Activated T-helper 1 cell treated with anti-CD3 and anti-CD28 coated beads, Interleukin-12 subunit alpha, Interleukin-12 subunit beta, Interleukin-2, Interleukin-4 antibody, amounts not matched to agents 30 ng/mL and 10 ng/mL and 1 ng/mL, durations not matched to agents 14 hours and 24 hours and 36 hours (primary cell): ENCODE results near the gene ROR1. TPM values are rescaled to one million over a fixed set of nuclear protein-coding genes. Genes with fewer than 3 reads are reported as not detected.

ENCODE experiments used
- DNase-seq: peaks from one replicate; pipeline ENCODE4 v3.0.0; 2021; ENCODE audit warnings: low spot score
- H3K27ac Mint-ChIP-seq: one replicate; pipeline ENCODE4 v1.8.0; 2021; ENCODE audit warnings: mild to moderate bottlenecking, mixed read lengths
- H3K27me3 Mint-ChIP-seq: one replicate; pipeline ENCODE4 v1.8.0; 2022; ENCODE audit warnings: mild to moderate bottlenecking, moderate library complexity, mixed read lengths; ENCODE audit not compliant: insufficient read depth
- H3K36me3 Mint-ChIP-seq: one replicate; pipeline ENCODE4 v1.8.0; 2021; ENCODE audit warnings: low read depth, mixed read lengths
- H3K4me1 Mint-ChIP-seq: one replicate; pipeline ENCODE4 v1.8.0; 2021; ENCODE audit warnings: low read depth, mixed read lengths
- H3K4me3 Mint-ChIP-seq: one replicate; pipeline ENCODE4 v1.8.0; 2021; ENCODE audit warnings: mild to moderate bottlenecking, moderate library complexity, mixed read lengths
- H3K9me3 Mint-ChIP-seq: one replicate; pipeline ENCODE4 v1.8.0; 2021; ENCODE audit warnings: mixed read lengths
- intact Hi-C: fragments of 100-400 bp; cut with micrococcal nuclease; formaldehyde crosslinking; loops from one replicate; pipeline ENCODE4 v1.15.1; 2024
- total RNA-seq: library from RNA; stranded (reverse); gene quantifications from 2 replicates; pipeline ENCODE4 v1.2.3, GENCODE V29; 2022

Gene ROR1
- total RNA-seq, 1 donor from 2014 or later = not detected

- intact Hi-C loops = no loop called here
- H3K9me3 Mint-ChIP-seq = no peaks in the 10 kb centered on the region
- H3K4me3 Mint-ChIP-seq = no peak overlapping the region
- H3K27me3 Mint-ChIP-seq = peaks cover 15% of the 10 kb centered on the region
- no peaks in the 10 kb centered on the region for H3K36me3 Mint-ChIP-seq
- no peak overlapping the region for H3K27ac Mint-ChIP-seq
- DNase-seq = no peak
- no peaks in the 10 kb centered on the region for H3K4me1 Mint-ChIP-seq
These were observed 195.0 kb downstream of the ROR1 start for GRCh38 chr1:63968663-63969440.

- intact Hi-C loops = no loop called here
- Mint-ChIP-seq H3K27me3 (peaks cover 14% of the 10 kb centered on the region), H3K9me3 (no peaks in the 10 kb centered on the region), H3K4me1 (no peaks in the 10 kb centered on the region), H3K4me3 (no peak overlapping the region), H3K27ac (no peak overlapping the region), H3K36me3 (no peaks in the 10 kb centered on the region)
- no peak for DNase-seq
These were observed 195.7 kb downstream of the ROR1 start for GRCh38 chr1:63969441-63969901.

GRCh38 chr1:63971557-63971956 lies 197.7 kb downstream of the ROR1 start:
- no peaks in the 10 kb centered on the region for H3K4me1 Mint-ChIP-seq
- no peak for DNase-seq
- H3K4me3 Mint-ChIP-seq = no peak overlapping the region
- H3K9me3 Mint-ChIP-seq = no peaks in the 10 kb centered on the region
- H3K27me3 Mint-ChIP-seq = peaks cover 5% of the 10 kb centered on the region
- no peaks in the 10 kb centered on the region for H3K36me3 Mint-ChIP-seq
- no peak overlapping the region for H3K27ac Mint-ChIP-seq
- intact Hi-C loops = no loop called here

- Mint-ChIP-seq H3K36me3 (no peaks in the 10 kb centered on the region), H3K27ac (no peak overlapping the region), H3K4me3 (no peak overlapping the region), H3K27me3 (peaks cover 3% of the 10 kb centered on the region), H3K9me3 (no peaks in the 10 kb centered on the region), H3K4me1 (no peaks in the 10 kb centered on the region)
- no peak for DNase-seq
- intact Hi-C loops = no loop called here
These were observed 199.2 kb downstream of the ROR1 start for GRCh38 chr1:63973005-63973419.

- peaks cover 3% of the 10 kb centered on the region for H3K27me3 Mint-ChIP-seq
- no peak overlapping the region for H3K27ac Mint-ChIP-seq
- H3K4me3 Mint-ChIP-seq = no peak overlapping the region
- no peaks in the 10 kb centered on the region for H3K36me3 Mint-ChIP-seq
- H3K9me3 Mint-ChIP-seq = no peaks in the 10 kb centered on the region
- DNase-seq = no peak
- no peaks in the 10 kb centered on the region for H3K4me1 Mint-ChIP-seq
- intact Hi-C loops = no loop called here
These were observed 201.1 kb downstream of the ROR1 start for GRCh38 chr1:63974966-63975365.

- H3K36me3 Mint-ChIP-seq = no peaks in the 10 kb centered on the region
- no peaks in the 10 kb centered on the region for H3K9me3 Mint-ChIP-seq
- no peak overlapping the region for H3K27ac Mint-ChIP-seq
- no peak overlapping the region for H3K4me3 Mint-ChIP-seq
- DNase-seq = no peak
- no peaks in the 10 kb centered on the region for H3K4me1 Mint-ChIP-seq
- intact Hi-C loops = no loop called here
- H3K27me3 Mint-ChIP-seq = peaks cover 3% of the 10 kb centered on the region
These were observed 201.7 kb downstream of the ROR1 start for GRCh38 chr1:63975481-63975880.

- no peaks in the 10 kb centered on the region for H3K36me3 Mint-ChIP-seq
- intact Hi-C loops = no loop called here
- no peaks in the 10 kb centered on the region for H3K4me1 Mint-ChIP-seq
- no peaks in the 10 kb centered on the region for H3K9me3 Mint-ChIP-seq
- no peak overlapping the region for H3K27ac Mint-ChIP-seq
- no peak overlapping the region for H3K4me3 Mint-ChIP-seq
- H3K27me3 Mint-ChIP-seq = peaks cover 3% of the 10 kb centered on the region
- no peak for DNase-seq
These were observed 202.2 kb downstream of the ROR1 start for GRCh38 chr1:63976006-63976405.

GRCh38 chr1:63977466-63977865 lies 203.6 kb downstream of the ROR1 start:
- Mint-ChIP-seq H3K27ac (no peak overlapping the region), H3K36me3 (no peaks in the 10 kb centered on the region), H3K4me1 (no peaks in the 10 kb centered on the region), H3K9me3 (no peaks in the 10 kb centered on the region), H3K4me3 (no peak overlapping the region), H3K27me3 (peaks cover 3% of the 10 kb centered on the region)
- DNase-seq = no peak
- intact Hi-C loops = no loop called here

GRCh38 chr1:63980740-63981407 lies 207.1 kb downstream of the ROR1 start:
- H3K27ac Mint-ChIP-seq = no peak overlapping the region
- H3K4me1 Mint-ChIP-seq = no peaks in the 10 kb centered on the region
- no peaks in the 10 kb centered on the region for H3K9me3 Mint-ChIP-seq
- no peak for DNase-seq
- intact Hi-C loops = no loop called here
- H3K4me3 Mint-ChIP-seq = no peak overlapping the region
- H3K27me3 Mint-ChIP-seq = peaks cover 6% of the 10 kb centered on the region
- H3K36me3 Mint-ChIP-seq = no peaks in the 10 kb centered on the region

GRCh38 chr1:63981408-63981773 lies 207.6 kb downstream of the ROR1 start:
- Mint-ChIP-seq H3K4me1 (no peaks in the 10 kb centered on the region), H3K4me3 (no peak overlapping the region), H3K9me3 (no peaks in the 10 kb centered on the region), H3K36me3 (no peaks in the 10 kb centered on the region), H3K27me3 (peaks cover 6% of the 10 kb centered on the region), H3K27ac (no peak overlapping the region)
- intact Hi-C loops = no loop called here
- no peak for DNase-seq

GRCh38 chr1:63982201-63982600 lies 208.4 kb downstream of the ROR1 start:
- Mint-ChIP-seq H3K9me3 (no peaks in the 10 kb centered on the region), H3K4me3 (no peak overlapping the region), H3K4me1 (no peaks in the 10 kb centered on the region), H3K27me3 (peaks cover 6% of the 10 kb centered on the region), H3K27ac (no peak overlapping the region), H3K36me3 (no peaks in the 10 kb centered on the region)
- intact Hi-C loops = no loop called here
- no peak for DNase-seq

- H3K27ac Mint-ChIP-seq = no peak overlapping the region
- H3K4me1 Mint-ChIP-seq = no peaks in the 10 kb centered on the region
- intact Hi-C loops = no loop called here
- peaks cover 6% of the 10 kb centered on the region for H3K27me3 Mint-ChIP-seq
- no peaks in the 10 kb centered on the region for H3K36me3 Mint-ChIP-seq
- no peaks in the 10 kb centered on the region for H3K9me3 Mint-ChIP-seq
- no peak overlapping the region for H3K4me3 Mint-ChIP-seq
- no peak for DNase-seq
These were observed 209.8 kb downstream of the ROR1 start for GRCh38 chr1:63983391-63984256.
